LNCAP (cell line): ENCODE data around the gene NCKAP5.

Source experiments
- CTCF ChIP-seq: fragments of 450-650 bp; IDR thresholded peaks from 2 replicates; pipeline ENCODE4 v1.5.1; 2017; ENCODE audit warnings: mild to moderate bottlenecking

NCKAP5 gene

GRCh38 chr2:132750606-132751005 lies 817.7 kb downstream of the NCKAP5 start:
- TF ChIP-seq CTCF, result no peak

DNA sequence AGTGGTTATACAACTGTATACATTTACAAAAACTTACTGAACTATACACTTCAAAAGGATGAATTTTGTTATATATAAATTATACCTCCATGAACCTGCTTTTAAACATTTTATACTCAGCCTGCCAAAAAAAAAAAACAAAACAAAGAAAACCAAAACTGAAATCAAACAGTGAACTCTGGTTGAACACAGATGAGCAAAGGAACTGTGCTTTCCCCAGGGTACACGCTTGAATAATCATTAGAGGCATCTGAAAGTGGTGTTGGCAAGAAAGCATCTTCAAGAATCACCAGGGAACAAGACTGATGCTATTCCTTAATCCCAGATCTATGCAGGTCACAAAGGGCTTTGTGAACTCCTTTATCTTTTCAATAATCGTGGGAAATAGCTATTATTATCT lies 821.2 kb downstream of the NCKAP5 start:
- TF ChIP-seq CTCF, result no peak

GRCh38 chr2:132741754-132742153 lies 826.5 kb downstream of the NCKAP5 start:
- no peak for TF ChIP-seq CTCF

DNA sequence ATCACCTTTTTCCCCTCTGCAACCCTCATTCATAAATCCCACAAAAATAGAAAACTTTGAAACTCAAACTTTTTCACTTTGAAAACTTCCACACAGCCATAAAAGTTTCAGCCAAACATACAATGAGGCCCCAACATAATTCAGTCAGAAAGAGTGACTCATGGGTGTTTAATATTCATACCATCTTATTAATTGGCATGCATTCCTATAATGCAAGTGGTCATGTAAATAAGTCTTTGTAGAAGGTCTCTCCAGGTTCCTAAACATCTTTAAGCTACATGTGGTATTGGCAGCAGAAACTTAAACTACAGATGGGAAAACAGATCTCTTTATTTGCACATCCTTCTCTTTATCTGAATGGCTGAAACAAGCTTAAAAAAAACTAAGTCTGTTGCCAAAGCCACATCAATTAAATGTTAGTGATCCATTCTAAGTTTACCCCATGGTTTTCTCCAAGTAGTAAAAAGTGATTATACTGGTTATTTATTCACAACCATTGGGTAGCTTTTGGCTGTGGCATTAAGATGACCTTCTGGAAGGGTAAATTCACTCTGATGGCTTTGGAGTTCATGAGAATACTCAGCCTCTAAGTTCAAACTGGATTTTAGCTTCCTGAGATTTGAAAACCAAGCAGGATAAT lies 828.1 kb downstream of the NCKAP5 start:
- no peak for TF ChIP-seq CTCF

DNA sequence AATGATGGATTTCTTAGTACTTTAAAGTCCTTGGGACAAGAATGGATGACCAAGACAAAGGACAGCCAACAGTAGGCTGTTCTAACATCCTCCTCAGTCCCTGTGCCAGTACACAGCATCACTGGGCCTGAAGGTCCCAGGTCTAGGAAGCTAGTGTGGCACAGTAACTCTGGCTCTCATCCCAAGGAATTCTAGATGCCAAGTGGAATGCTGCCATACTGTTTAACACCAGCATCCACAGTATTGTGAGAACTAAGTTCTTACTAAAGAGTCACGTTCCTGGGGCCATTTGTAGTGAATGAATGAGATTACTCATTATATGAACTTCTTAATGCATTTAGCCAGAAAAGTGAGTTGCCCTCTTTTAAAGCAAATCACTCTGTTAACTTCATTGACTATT lies 830.0 kb downstream of the NCKAP5 start:
- no peak for TF ChIP-seq CTCF

DNA sequence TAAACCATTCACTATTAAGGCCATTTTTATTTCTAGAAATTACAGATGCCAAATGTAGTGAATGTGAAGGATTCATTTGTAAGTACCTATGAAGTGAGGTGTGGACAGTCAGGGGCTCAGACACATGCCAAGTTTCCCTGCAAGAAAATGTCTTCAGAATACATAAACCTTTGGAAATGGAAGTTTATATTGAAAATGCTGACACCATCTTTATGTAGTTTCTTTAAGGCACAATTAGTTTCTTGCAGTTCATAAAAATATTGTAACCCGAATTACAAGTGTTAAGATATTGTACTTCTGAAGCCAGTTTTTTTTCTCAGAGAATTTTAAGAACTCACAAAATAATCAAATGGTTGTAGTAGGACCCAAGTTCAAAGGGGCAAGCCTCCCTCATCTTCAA lies 832.2 kb downstream of the NCKAP5 start:
- no peak for TF ChIP-seq CTCF

GRCh38 chr2:132734961-132735360 lies 833.3 kb downstream of the NCKAP5 start:
- no peak for TF ChIP-seq CTCF

DNA sequence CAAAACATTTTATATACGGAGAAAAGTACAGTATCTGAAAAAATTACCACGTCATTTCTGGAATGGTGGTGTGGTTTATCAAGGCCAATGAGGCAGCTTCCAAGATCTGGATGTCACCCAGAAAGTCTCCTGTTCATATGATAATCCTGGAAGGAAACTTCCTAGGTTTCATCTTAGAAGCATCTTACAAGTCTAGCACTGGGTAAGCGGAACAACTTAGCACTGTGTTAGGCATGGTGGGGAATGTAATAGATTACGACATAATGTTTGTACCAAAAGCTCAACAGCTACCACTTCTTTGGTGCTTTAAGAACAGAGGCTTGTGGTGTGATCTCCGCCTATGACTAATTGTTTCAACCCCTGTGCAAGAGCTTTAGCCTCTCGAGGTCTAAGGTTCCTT lies 835.2 kb downstream of the NCKAP5 start:
- no peak for TF ChIP-seq CTCF
